GM10266 (cell line): ENCODE data around the gene ARMH3.

Experiments
- DNase-seq: peaks from one replicate; pipeline ENCODE4 v3.0.0; 2012; ENCODE audit errors: extremely low spot score
- TF ChIP-seq, protein P1 (sequence below): IDR thresholded peaks from 2 replicates; pipeline ENCODE4 v1.5.1; 2012; ENCODE audit warnings: mild to moderate bottlenecking, low read depth; ENCODE audit not compliant: control insufficient read depth, insufficient read depth; ENCODE audit errors: missing control alignments

ARMH3 gene

GRCh38 chr10:101867931-101868330, 188.0 kb downstream of the ARMH3 start:
- TF ChIP-seq, protein P1, sequence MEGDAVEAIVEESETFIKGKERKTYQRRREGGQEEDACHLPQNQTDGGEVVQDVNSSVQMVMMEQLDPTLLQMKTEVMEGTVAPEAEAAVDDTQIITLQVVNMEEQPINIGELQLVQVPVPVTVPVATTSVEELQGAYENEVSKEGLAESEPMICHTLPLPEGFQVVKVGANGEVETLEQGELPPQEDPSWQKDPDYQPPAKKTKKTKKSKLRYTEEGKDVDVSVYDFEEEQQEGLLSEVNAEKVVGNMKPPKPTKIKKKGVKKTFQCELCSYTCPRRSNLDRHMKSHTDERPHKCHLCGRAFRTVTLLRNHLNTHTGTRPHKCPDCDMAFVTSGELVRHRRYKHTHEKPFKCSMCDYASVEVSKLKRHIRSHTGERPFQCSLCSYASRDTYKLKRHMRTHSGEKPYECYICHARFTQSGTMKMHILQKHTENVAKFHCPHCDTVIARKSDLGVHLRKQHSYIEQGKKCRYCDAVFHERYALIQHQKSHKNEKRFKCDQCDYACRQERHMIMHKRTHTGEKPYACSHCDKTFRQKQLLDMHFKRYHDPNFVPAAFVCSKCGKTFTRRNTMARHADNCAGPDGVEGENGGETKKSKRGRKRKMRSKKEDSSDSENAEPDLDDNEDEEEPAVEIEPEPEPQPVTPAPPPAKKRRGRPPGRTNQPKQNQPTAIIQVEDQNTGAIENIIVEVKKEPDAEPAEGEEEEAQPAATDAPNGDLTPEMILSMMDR, result no peak
- DNase-seq, result no peak

DNA sequence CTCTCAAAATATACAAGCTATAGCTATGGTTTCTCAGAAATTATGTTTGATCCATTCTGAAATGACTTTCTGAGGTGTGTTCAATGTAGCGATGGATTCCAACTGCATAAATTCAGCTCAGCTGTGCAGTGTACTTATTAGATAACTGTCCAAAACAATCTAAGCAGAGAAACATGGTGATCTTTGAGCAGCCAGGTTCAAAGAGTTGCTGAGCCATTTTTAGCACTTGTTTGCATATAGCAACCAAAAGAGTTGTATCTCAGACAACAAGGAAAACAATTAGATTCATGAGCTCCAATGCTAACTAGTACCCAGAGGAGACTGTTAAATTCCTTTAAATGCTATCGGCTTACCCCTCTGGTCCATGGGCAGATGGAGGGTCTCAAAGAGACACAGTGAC, 196.4 kb downstream of the ARMH3 start:
- TF ChIP-seq, protein P1, result no peak
- DNase-seq, result no peak

DNA sequence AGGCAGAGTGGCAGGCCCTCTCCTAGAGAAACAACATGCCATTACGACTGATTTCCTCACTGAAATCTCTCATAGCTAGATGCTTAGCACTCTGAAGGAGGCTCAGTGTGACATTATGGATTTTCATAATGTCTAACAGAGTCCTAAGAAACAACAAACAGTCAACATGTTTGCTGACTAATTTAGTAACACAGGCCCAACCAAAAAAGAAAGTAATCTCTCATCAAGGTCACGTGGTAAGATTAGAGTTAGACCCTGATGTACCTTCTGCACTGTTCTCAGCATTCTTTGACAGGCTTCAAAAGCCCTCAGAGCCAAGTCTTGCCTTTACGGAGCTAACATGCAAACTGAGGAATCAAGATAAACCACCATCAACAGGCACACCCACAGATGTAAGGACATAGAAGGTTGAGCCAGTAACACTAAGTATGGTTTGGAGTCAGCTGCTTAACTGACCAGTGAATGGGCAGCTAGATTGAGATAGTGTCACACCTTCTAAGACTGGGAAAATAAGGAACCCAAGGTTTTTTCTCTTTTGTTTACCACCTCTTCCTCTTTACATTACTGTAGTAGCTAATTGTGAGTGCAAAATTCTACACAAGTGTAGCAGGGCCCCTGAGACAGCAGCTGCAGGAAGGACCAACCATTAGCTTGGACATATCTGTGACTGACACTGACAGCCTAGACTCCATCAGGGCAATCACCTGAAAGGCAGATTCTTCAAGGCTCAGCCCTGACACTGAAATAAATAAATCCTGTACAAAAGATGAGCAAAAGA, 197.1 kb downstream of the ARMH3 start:
- no peak for DNase-seq
- TF ChIP-seq, protein P1, result no peak

DNA sequence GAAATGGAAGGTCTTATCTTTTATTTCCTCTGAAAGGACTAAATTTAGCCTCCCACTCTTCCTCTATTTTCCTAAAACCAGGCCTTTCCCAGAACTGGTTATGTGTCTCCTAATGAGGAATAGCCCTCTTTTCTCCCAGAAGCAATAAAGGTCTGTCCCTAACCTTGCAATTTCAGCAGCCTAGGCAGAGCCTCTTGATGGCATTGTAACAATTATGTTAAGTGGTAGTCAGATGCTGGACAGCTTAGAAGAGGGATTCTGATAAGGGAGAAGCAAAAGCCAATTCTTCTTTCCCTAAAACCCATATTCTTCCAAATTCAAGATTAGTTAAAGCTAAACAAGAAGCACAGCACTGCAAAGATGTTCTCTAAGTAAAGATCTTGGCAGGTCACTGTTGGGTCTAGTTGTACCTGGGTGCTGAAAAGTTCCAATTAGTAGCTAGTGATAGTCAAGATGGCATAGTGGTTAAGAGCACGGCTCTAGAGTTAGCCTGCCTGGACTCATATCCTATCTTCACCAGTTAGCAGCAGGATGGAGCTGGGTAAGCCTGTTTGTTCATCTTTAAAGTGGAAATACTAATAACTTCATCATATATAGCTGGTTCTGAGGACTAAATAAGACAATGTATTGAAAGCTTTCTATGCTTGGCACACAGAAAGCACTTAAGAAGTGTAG, 198.0 kb downstream of the ARMH3 start:
- TF ChIP-seq, protein P1, result no peak
- no peak for DNase-seq

DNA sequence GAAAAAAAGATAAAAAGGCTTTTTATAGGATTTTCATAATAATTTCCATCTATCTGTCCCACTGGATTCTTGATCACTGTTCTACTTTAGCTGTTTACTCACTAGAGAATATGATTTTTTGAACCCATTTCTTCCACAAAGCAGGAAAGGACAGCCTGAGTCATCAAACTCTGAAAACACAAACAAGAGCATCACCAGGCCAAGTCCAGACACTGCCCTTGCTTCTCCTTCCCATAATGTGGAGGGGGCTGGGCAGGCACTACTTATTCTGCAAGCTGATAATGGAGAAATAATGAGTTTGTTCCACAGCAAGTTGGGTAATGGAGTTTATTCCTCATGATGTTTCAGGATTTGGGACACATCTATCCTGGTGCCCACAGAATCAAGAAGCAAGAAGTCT, 199.3 kb downstream of the ARMH3 start:
- TF ChIP-seq, protein P1, result no peak
- no peak for DNase-seq

GRCh38 chr10:101851411-101852116, 204.4 kb downstream of the ARMH3 start:
- TF ChIP-seq, protein P1, result no peak

More at GRCh38 chr10:101851411-101852116, 204.4 kb downstream of the ARMH3 start:
- DNase-seq, result no peak
